ENCODE measurements around the gene VWA3A. TPM values are rescaled to one million over a fixed set of nuclear protein-coding genes. Genes with fewer than 3 reads are reported as not detected.

The VWA3A gene
- total RNA-seq, 4 donors from 2014 or later, result 0.35 to 0.40 TPM; not detected in 2

GRCh38 chr16:22054847-22055590 is 37.3 kb upstream of the VWA3A start:
- no peaks in the 10 kb centered on the region for H3K4me1 ChIP-seq
- TF ChIP-seq POLR2A (IDR thresholded peaks at IDR 0.05) (no peak), CTCF (IDR thresholded peaks at IDR 0.05) (no peak), POLR2AphosphoS5 (IDR thresholded peaks at IDR 0.05) (no peak), EP300 (IDR thresholded peaks at IDR 0.05) (no peak)
- WGBS, 2 donors (ENCODE audit: low coverage in 1 of 2), result 79 to 81% methylated on average over 5 of the region's 5 CpGs
- no peaks in the 10 kb centered on the region for H3K9me3 ChIP-seq
- ATAC-seq, result no peak
- no peaks in the 10 kb centered on the region for H3K27me3 ChIP-seq
- no peak overlapping the region for H3K4me3 ChIP-seq
- no peak overlapping the region for H3K27ac ChIP-seq
- H3K36me3 ChIP-seq, result peaks cover 0 to 6% of the 10 kb centered on the region in 2 donors

GRCh38 chr16:22055881-22056280 is 36.5 kb upstream of the VWA3A start:
- Histone ChIP-seq H3K4me3 (no peak overlapping the region), H3K27me3 (no peaks in the 10 kb centered on the region), H3K36me3 (peaks cover 0 to 6% of the 10 kb centered on the region in 2 donors), H3K9me3 (no peaks in the 10 kb centered on the region), H3K4me1 (no peaks in the 10 kb centered on the region), H3K27ac (no peak overlapping the region)
- TF ChIP-seq POLR2AphosphoS5 (IDR thresholded peaks at IDR 0.05) (no peak), EP300 (IDR thresholded peaks at IDR 0.05) (no peak), POLR2A (IDR thresholded peaks at IDR 0.05) (no peak), CTCF (IDR thresholded peaks at IDR 0.05) (no peak)
- WGBS, 2 donors (ENCODE audit: low coverage in 1 of 2), result 77 to 89% methylated on average over 4 to 5 of the region's 5 CpGs
- no peak for ATAC-seq

GRCh38 chr16:22063888-22064467 is 28.4 kb upstream of the VWA3A start:
- ATAC-seq, result no peak
- TF ChIP-seq POLR2AphosphoS5 (IDR thresholded peaks at IDR 0.05) (no peak), EP300 (IDR thresholded peaks at IDR 0.05) (no peak), POLR2A (IDR thresholded peaks at IDR 0.05) (no peak), CTCF (IDR thresholded peaks at IDR 0.05) (no peak)
- Histone ChIP-seq H3K4me3 (no peak overlapping the region), H3K27me3 (no peaks in the 10 kb centered on the region), H3K4me1 (peaks cover 0 to 11% (median 0%) of the 10 kb centered on the region in 3 donors), H3K9me3 (no peaks in the 10 kb centered on the region), H3K27ac (no peak overlapping the region), H3K36me3 (no peaks in the 10 kb centered on the region)
- WGBS, 2 donors (ENCODE audit: low coverage in 1 of 2), result 89% methylated on average over 1 of the region's 1 CpG

- Histone ChIP-seq H3K9me3 (no peaks in the 10 kb centered on the region), H3K27ac (no peak overlapping the region), H3K36me3 (no peaks in the 10 kb centered on the region), H3K4me1 (peaks cover 0 to 20% (median 0%) of the 10 kb centered on the region in 3 donors), H3K4me3 (no peak overlapping the region), H3K27me3 (no peaks in the 10 kb centered on the region)
- TF ChIP-seq CTCF (IDR thresholded peaks at IDR 0.05), result no peak
- TF ChIP-seq POLR2A (IDR thresholded peaks at IDR 0.05), result no peak
- no peak for TF ChIP-seq EP300 (IDR thresholded peaks at IDR 0.05)
- TF ChIP-seq POLR2AphosphoS5 (IDR thresholded peaks at IDR 0.05), result no peak
- no peak for ATAC-seq
- WGBS, 2 donors (ENCODE audit: low coverage in 1 of 2), result 88 to 93% methylated on average over 1 of the region's 1 CpG
Observed at GRCh38 chr16:22065252-22065651, 27.1 kb upstream of the VWA3A start.

Measured in gastroesophageal sphincter (tissue), 4 donors.